NOMO-1 (cell line): Measurements from ENCODE around the gene SIRT7.
A peak's percentile ranks its signal among the peaks of the same experiment; 100 is the strongest.

Experiments
- DNase-seq, 2 experiments: peaks; one replicate each; lab custom pipeline; 2025; ENCODE audit not compliant: unreplicated experiment in 2 of 2; lab: John Stamatoyannopoulos, UW

Gene SIRT7

DNA sequence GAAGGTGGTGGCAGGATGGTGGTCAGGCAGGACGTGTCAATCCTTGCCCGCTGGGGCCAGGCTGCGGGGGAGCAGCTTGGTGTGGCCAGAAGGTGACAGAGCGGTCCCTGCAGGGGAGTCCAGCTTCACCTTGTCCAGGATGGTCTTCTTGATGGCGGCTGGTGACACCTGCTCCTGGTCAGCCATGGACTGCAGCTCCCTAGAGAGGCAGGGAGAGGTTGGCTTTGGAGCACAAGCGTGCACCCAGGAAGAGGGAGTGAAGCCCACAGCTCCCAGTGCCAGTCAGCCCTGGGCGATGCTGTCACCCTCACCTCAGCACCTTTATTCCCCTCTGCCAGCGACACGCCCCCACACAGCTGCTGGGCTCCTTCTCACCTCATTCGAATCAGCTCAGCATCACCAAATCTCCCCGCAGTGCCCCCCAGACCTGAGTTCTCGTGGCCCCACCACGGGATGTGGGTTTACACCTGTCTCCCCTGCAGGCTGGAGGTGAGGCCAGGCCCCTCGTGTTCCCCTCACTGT lies 15.3 kb upstream of the SIRT7 start:
- DNase-seq = no peak

DNA sequence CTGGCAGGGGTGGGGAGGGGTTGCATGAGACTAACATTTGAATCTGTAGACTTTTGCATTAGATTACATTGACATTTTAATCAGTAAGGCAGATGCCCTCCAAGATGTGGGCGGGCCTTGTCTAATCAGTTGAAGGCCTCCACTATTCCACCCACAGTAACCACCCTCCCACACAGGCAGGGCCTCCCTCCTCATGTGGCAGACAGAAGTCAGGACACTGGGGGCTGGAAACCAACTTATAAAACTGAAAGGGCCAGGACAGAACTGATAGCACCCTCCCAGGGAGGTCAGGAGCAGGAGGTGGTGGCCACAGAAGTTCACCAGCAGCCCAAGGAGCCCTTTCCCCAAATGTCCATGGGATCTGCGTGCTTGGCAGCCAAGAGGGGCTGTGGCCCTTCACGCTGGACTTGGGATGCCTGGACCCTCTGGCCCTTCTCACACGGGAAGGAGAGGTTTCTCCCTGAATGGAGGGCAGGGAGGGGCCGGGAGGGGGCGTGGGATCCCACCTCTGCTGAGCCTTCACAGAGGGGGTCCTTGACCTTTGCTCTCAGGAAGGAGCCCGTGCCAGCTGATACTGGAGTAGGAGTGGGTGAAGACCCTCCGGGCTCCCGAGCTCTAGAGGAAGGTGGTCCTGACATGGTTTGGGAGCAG lies 14.5 kb upstream of the SIRT7 start:
- DNase-seq = no peak

DNA sequence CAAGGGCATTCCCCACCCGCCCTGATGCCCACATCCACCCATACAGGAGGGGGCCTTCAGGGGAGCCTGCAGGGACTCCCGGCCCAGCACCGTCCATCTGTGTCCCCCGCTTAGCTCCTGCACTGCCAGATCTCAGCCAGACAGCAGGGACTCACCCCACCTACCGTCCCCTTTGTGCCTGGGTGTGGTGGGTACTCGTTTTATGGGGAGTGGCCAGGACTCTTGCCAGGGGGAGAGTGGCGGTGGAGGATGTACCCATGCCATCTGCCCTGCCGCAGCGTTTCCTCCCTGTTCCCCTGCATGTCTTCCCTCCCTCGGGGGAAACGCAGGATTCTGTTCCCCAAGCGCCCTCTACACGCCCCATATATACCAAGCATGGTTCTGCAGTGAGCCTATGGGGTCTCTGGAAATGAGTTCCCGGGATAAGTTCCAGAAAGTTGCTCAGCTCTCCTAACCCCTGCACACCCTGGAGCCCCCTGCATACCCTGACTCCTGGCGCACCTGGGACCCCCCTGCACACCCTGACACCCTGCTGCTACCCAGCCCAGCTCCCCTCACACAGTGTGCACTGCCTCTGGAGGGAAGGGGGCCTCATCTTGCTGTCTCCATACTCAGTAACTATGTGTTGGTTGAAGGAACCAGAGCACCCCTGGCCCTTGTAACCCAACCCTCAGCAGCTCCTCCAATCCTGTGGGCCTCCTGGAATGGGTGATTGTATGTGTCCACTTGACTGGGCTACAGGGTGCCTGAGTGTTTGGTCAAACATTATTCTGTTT lies 13.8 kb upstream of the SIRT7 start:
- no peak for DNase-seq

DNA sequence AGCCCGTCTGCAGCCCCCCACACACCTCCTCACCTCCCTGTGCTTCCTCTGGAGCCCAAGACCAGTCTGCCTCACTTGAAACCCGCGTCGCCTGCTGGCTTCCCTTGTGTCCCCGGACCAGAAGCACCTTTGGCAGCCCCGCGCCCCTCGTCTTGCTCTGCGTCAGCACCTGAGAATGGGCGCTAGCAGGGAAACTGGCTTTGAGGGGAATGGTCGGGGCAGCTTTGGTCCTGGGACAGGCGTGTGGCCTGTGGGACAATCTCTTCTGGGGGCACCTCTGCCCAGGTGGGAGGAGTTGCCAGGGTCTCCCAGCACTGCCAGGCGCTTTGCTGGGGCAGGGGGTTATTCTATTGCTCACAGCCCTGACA lies 13.2 kb upstream of the SIRT7 start:
- DNase-seq = no peak

DNA sequence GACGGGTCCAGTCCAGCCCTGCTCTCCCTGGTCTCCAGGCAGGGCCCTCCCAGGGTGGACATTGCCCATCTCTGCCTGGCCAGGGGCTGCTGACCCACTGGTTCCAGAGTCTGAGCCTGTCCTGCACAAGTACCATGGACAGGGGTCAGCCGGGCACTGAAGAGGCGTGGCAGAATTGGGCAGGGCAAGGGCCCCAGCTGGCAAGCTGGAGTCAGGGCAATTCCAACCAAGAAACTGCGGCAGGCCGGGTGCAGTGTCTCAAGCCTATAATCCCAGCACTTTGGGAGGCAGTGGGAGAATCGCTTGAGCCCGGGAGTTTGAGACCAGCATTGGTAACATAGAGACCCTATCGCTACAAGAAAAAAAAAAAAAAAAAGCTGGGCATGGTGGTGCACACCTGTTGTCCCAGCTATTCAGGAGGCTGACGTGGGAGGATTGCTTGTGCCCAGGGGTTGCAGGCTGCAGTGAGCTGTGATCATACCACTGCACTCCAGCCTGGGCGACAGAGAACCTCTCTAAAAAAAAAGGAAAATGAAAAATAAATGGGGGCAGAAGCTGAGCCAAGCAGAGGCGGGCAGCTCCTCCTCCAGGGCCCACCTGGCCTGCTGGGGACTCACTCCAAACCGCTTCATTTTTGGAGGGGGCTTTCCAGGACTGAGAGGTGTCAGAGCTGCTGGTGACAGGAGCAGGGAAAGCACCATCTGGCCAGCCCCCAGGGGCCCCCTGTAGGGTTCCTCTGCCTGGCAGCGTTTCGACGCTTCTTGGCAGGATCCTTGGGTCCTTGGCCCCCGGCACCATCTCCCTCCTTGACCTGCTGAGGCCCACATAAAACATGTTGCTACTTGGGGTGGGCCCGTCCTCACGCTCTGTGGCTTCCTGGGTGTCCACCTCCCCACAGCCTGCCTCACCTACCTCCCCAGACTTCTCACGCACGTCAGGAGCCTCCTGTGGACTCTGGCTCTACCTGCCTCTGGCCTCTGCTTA lies 12.5 kb upstream of the SIRT7 start:
- DNase-seq = no peak

DNA sequence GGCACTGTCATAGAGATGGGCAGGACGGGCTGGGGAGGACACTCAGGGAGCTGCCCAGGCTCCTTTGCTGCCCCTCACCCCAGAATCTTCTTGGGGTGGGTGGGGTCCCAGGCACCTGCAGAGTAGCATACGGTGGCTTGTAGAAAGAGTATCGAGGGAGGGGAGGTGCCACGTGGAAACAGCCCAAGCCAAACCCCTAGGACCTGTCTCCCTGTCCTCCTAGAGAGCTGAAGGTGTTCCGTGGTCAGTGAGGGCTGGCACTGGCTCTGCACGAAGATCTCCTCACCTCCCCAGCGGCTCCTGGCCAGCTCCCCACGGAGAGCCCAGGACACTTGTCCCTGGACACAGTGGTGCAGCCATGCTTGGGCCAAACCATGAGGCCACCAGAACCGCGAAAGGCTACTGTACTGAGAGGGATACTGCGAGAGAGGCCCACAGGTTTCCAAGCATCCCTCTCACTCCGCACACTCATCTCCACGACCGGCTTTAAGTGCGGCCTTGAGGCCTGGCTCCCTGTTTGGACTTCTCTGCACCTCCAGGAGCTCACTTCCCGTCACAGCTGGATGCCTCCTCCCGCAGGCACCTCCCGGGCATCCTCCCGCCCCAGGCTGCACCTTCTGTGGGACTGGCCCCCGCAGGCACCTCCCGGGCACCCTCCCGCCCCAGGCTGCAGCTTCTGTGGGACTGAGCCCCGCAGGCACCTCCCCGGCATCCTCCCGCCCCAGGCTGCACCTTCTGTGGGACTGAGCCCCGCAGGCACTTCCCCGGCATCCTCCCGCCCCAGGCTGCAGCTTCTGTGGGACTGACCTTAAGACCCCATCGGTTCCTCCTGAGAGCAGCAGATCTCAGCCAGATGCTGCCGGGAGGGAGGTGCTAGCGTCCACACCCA lies 11.5 kb upstream of the SIRT7 start:
- DNase-seq = no peak

DNA sequence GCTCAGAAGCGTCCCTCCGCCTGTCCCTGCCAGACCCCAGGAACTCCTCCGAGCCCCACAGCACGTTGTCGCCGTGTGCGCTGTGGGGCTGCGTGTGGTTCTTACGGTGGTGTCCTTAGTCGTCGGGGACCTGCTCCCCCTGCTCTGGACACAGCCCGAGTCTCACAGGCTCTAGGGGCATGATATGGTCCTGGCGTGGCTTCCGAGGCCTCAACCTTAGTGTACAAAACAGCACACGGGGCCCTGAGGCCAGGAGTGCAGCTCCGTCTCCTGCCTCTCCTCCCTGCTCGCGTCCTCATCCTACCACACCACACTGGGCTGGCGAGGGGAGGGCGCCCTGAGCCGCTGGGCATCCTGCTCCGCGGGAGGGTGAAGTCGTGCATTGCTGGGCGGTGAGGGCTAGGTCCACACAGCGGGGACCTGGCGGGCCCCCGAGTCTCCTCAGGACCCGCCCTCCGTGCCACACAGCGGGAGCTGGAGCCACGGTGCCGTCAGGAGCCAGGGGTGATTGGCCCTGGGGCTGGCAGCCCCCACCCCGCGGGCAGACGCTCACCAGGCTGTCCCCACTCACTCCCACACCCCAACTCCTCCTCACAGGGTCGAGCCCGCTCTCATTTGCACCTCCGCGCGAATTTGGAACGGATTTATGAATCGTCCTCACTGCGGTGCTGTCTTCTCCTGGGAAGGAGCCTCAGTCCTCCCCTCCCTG lies 10.7 kb upstream of the SIRT7 start:
- no peak for DNase-seq

DNA sequence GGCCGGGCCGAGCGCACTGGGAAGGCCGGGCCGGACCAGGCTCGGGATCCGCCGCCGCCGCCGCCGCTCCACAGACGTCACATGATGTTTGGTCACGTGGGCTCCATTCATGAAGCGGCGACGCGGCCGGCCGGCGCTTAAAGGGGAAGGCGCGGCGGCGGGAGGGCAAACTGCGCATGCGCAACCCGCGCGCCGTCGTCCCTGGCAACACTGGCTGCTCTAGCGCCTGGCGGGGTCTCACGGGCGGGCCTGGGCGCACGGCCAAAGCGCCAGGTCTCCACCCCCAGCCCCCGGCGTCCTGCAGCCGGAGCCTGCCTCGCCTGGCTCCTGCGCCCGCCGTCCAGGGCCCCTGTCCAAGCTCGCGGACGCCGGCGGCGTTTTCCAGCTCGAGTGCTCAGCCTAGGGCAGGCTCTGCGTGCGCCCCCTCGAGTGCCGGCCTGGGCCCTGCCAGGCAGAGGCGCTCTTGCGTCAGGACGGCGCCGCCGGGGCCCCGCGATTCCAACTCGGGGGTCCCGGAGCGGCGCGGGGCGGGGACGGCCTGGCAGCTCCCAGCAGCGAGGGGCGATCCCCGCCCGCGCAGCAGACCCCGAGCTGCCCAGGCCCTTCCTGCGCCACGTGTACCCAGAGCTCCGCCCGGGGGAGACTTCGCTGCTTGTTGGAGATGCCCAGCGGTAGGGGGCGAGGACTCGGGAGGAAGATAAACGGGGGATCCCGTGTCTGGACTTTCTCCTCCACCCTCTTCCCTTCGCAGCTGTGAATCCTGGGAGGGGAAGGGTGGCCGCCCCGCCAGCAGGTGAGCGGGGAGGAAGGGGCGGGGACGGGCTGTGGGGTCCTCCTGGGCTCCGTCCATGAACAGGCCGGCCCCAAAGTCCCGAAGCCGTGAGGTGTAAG lies 9.9 kb upstream of the SIRT7 start, which contains the start of gene MAFG:
MAFG (minus strand) TSS at position 83 of the 891 bp plus-strand sequence. CDS start 4,550 bp downstream, outside the sequence.
- peak; percentile 86 to 90 for DNase-seq

DNA sequence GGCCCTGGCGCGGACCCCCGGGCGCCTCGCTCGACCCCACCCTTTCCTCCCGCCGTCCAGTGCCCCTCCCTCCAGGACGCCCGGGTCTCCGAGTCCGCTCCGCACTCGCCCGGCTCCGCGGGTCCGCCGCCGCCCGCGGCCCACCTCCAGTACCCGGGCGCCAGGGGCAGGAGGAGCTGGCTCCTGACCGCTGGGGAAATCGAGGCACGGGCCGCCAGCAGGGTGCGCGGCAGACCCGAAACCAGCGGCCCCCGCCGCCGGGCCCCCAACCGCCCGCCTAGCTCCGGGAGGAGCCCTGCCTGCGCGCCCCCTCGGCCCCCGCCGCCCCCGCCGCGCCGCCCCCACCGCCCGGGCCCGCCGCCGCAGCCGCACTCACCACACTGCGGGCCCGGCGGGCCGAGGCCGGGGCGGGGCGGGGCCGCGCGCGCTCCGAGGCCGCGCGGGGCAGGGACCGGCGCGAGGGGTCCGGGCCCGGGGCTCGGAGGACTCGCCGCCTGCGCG lies 9.2 kb upstream of the SIRT7 start:
- DNase-seq = peak in 1 of 2 experiments; percentile 17

DNA sequence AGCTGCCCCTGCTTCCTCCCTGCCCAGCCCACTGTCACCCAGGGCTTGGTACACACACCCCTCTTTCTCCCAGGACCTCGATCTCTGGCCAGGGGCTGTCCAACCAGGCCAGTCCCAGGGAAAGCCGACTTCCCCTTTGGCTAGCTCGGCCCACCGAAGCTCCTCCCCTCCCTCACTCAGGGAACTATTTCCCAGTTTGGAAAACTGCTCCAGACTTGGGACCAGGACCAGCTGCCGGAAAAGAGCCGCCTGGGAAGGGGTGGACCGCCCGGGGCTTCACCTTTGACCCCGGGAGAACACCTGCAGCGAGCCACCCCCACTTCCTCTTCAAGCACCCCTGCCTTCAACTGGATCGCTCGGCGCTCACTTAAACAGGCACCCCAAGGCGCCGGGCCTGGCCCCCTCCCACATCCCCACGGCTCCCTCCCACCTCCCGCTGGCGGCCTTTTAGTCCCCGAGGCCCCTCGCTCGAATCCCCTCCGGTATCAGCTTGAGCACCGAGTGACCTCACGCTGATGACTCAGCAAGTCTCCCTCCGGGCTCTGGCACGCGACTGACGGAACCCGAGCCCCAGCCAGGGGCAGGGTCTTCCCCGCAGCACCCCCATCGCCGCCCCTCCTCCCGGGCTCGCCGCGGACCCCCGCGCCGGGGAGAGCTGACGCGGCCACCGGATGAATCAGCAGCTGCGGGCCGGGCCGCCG lies 8.6 kb upstream of the SIRT7 start:
- peak; percentile 49 to 62 for DNase-seq

DNA sequence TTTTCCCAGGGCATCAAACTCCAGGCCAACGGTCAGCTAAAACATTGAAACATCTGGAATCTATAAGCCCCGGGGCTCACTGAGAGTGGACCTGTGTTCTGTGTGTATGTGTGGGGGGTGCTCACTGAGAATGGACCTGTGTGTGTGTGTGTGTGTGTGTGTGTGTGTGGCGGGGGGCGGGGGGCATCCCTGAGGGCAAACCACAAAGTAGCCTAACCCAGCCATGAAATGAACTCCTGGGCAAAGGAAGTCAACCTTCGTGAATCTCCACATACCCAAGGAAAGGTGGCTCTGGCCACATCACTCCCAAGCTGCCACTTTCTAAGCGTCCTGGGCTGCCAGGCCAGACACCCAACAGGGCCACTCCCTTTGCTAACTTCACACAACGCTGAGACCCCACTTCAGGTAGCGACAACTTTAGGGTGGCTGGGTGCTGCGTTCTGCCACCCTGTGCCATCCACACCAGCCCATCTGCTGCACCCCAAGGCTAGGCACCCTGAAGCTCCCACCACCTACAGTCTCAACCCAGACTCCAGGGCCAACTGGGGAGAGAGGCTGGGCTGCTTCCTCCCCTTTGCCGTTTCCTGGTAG lies 8.0 kb upstream of the SIRT7 start:
- no peak for DNase-seq

DNA sequence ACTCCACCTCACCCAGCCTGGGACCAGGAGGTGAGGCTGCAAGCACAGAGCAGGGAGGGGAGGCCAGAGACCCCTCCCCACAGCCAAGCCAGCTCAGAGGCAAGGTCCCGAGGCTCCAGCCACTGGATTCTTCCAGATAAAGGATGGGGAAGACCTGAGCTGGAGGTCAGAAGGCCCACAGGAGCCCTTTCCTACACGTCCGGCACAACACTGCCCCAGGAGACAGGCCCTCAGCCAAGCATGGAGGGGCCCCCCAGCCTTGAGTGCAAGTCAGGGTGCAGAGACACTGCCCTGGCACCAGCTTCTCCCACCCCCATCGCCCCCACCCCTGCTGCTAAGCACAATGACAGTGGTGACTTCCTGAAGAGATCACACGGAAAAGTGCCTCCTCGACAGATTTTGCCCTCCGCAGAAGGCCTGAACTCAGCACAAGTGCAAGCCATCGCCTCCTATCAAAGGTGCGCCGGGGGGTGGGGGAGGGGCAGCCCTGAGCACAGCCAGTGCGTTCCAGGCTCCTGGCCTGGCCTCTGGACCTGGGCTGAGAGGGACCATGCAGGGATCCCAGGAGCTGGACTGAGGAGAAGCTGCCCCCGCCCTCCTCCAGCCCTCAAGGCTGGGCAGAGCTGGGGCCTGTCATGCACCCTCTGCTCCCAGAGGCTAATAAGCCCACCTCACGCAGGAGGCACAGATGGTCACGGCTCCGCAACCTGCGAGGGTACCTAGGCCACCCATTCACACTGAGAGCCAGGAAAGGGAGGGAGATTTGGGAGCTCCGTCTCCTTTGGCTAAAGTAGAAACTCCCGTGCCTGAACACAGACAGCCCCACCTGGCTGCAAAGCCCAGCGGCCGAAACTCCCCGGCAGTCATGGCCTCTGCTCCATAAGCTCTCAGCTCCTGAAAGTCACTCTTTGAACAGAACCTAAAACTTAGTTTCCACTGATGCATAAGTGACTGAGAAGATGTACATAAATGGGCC lies 6.9 kb upstream of the SIRT7 start:
- no peak for DNase-seq

DNA sequence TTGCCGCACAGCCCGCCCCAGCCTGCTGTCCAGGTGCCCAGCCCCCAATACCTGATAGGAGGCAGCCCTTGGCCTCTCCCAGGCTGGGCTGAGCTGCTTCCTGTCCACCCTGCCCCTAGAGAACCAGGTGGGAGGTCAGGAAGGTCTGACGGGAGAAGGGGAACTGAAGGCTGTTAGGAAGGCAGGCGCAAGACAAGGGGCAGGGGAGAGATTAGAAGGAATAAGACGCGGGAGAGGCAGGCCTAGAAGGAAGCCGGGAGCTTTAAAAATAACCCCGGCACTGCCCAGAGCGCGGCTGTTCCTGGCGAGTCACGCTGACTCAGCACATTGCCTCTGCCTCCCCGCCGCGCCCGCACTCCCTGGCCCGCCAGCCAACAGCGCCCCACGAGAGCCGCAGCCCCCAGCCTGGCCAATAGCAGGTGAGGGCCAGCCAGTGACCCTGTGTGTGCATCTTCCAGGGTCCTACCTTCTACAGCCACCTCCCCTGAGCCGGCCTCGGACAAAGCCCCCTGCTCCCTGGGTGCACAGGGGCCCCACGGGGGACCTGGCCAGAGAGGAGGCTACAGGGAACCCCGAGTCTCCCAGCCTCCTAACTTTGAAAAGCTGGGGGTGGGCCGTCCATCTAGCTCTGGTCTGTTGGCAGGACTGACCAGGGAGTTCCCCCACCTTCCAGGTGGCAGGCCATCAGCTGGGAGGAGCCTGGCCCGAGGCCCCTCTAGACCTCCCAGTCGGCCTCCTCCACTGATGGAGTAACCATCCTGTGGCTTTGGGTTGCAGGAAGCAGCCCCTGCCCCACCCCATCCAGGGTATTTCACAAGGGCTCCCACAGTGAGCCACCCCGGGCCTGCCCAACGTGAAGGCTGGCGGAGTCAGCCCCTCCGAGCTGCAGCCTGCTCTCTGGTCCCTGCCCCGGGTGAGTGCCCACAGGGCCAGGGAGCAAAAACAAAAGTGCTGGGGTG lies 5.6 kb upstream of the SIRT7 start:
- DNase-seq = peak; percentile 87 to 89

DNA sequence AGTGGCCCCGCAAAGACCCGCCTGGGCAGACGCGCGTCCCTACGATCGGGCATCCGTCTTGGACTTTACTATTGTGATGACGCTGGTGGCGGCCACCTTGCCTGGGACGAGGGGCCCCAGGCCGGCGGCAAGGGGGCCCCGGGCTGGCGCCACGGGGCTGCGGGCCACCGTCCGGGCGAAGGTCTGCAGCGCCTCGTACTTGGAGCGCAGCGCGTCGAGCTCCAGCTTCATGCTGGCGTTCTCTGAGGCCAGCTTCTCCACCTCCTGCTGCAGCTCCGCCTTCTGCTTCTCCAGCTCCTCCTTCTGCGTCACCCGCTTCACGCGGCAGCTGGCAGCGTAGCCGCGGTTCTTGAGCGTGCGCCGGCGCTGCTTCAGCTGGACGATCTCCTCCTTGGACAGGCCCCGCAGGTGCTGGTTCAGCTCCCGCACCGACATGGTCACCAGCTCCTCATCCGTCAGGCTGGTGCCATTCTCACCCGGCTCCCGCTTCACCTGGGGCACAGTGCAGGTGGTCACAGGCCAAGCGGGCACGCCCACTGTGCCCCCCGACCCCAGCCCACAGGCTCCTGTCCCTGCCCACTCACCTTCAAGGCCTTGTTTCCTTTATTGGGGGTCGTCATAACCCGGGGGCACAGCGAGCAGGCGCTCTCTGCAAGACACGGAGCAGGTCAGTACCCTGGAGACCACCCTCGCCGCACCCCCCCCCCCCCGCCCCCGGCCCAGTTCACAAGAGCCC lies 4.8 kb upstream of the SIRT7 start:
- peak; percentile 79 to 86 for DNase-seq
